ENCODE measurements around the gene PCDH1. TPM values are rescaled to one million over a fixed set of nuclear protein-coding genes. Genes with fewer than 3 reads are reported as not detected.

The PCDH1 gene
- total RNA-seq, 1 experiment from 2014 or later = 0.45 TPM

DNA sequence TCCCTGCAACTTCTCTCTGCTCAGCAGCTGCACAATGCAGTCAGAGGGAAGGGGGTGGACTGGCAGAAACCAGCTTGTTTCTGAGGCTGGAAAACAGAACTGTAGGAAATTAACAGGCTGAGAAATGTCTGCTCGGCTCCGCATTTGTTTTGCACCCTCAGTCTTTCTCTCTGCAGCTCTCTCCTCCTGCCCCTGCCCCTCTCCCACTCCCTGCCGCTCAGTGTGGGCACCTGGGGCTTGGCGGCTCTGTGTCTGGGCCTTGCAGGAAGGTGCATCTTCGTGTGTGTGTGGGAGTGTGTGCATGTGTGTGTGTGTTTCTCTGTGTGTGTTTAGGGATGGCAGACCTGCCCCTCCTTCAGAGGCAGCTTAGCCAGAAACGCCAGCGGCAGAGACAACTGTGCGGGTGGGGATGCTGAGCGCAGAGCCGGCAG is 53.0 kb downstream of the PCDH1 start:
- H3K36me3 ChIP-seq (ENCODE audit: insufficient read depth, low read length, poor library complexity, severe bottlenecking) = no peaks in the 10 kb centered on the region
- H3K27me3 ChIP-seq (replicated peaks; ENCODE audit: insufficient read depth, low read depth, low read length, poor library complexity) = no peaks in the 10 kb centered on the region
- no peak for TF ChIP-seq EZH2 (IDR thresholded peaks at IDR 0.05; ENCODE audit: borderline replicate concordance, low read depth, low read length, poor library complexity, severe bottlenecking)
- TF ChIP-seq, protein P1, sequence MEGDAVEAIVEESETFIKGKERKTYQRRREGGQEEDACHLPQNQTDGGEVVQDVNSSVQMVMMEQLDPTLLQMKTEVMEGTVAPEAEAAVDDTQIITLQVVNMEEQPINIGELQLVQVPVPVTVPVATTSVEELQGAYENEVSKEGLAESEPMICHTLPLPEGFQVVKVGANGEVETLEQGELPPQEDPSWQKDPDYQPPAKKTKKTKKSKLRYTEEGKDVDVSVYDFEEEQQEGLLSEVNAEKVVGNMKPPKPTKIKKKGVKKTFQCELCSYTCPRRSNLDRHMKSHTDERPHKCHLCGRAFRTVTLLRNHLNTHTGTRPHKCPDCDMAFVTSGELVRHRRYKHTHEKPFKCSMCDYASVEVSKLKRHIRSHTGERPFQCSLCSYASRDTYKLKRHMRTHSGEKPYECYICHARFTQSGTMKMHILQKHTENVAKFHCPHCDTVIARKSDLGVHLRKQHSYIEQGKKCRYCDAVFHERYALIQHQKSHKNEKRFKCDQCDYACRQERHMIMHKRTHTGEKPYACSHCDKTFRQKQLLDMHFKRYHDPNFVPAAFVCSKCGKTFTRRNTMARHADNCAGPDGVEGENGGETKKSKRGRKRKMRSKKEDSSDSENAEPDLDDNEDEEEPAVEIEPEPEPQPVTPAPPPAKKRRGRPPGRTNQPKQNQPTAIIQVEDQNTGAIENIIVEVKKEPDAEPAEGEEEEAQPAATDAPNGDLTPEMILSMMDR (conservative IDR thresholded peaks at IDR 0.05; ENCODE audit: low read depth, low read length) = no peak
- no peaks in the 10 kb centered on the region for H3K9me3 ChIP-seq (ENCODE audit: low read depth, low read length, poor library complexity, severe bottlenecking)
- ChIA-PET POLR2A (ENCODE audit: low non-redundant PET) (no interaction called here), CTCF (interaction anchor here (0.6 kb wide), 1 partner anchor 151 kb away, joined by 3 read pairs; no protein-coding TSS in a partner anchor)
- H3K27ac ChIP-seq (ENCODE audit: low read depth, low read length, poor library complexity, severe bottlenecking) = no peak overlapping the region
- H3K4me1 ChIP-seq (ENCODE audit: insufficient read depth, low read length, poor library complexity, severe bottlenecking) = peaks cover 13% of the 10 kb centered on the region
- DNase-seq (ENCODE audit: low spot score) = no peak
- no peak overlapping the region for H3K4me3 ChIP-seq (ENCODE audit: low read depth, low read length, poor library complexity, severe bottlenecking)
- intact Hi-C loops (cut with micrococcal nuclease; ENCODE audit: unreplicated experiment) = no loop called here
- no TSS peak for BruUV-seq (replicated peaks)

DNA sequence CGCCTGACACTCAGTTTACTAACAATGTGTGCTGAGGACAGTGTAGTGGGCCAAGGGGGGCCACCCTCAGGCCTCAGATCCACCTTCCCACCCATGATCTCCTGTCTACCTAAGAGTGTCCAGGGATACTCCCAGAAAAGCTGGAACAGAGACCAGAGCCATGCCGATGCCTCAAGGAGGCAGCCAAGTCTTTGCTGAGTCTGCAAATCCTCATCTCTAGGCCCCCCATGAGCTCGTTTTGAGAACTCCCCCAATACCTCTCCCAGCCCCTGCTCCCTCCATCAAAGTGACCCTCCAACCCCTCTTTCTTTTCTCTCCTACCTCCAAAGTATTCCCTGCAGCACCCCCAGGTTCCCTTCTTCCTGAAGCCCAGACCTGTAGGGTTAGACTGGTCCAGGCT is 53.5 kb downstream of the PCDH1 start:
- TF ChIP-seq EZH2 (IDR thresholded peaks at IDR 0.05; ENCODE audit: borderline replicate concordance, low read depth, low read length, poor library complexity, severe bottlenecking) = no peak
- TF ChIP-seq, protein P1 (conservative IDR thresholded peaks at IDR 0.05; ENCODE audit: low read depth, low read length) = no peak
- ChIA-PET POLR2A (ENCODE audit: low non-redundant PET) (no interaction called here), CTCF (interaction anchor here (0.6 kb wide), 1 partner anchor 151 kb away, joined by 3 read pairs; no protein-coding TSS in a partner anchor)
- Histone ChIP-seq H3K4me3 (ENCODE audit: low read depth, low read length, poor library complexity, severe bottlenecking) (no peak overlapping the region), H3K27ac (ENCODE audit: low read depth, low read length, poor library complexity, severe bottlenecking) (no peak overlapping the region), H3K27me3 (replicated peaks; ENCODE audit: insufficient read depth, low read depth, low read length, poor library complexity) (no peaks in the 10 kb centered on the region), H3K36me3 (ENCODE audit: insufficient read depth, low read length, poor library complexity, severe bottlenecking) (no peaks in the 10 kb centered on the region), H3K4me1 (ENCODE audit: insufficient read depth, low read length, poor library complexity, severe bottlenecking) (peaks cover 13% of the 10 kb centered on the region), H3K9me3 (ENCODE audit: low read depth, low read length, poor library complexity, severe bottlenecking) (no peaks in the 10 kb centered on the region)
- DNase-seq (ENCODE audit: low spot score) = no peak
- BruUV-seq (replicated peaks) = no TSS peak
- intact Hi-C loops (cut with micrococcal nuclease; ENCODE audit: unreplicated experiment) = no loop called here

- no peak overlapping the region for H3K27ac ChIP-seq (ENCODE audit: low read depth, low read length, poor library complexity, severe bottlenecking)
- DNase-seq (ENCODE audit: low spot score) = no peak
- BruUV-seq (replicated peaks) = no TSS peak
- intact Hi-C loops (cut with micrococcal nuclease; ENCODE audit: unreplicated experiment) = no loop called here
- H3K9me3 ChIP-seq (ENCODE audit: low read depth, low read length, poor library complexity, severe bottlenecking) = no peaks in the 10 kb centered on the region
- H3K27me3 ChIP-seq (replicated peaks; ENCODE audit: insufficient read depth, low read depth, low read length, poor library complexity) = no peaks in the 10 kb centered on the region
- peaks cover 13% of the 10 kb centered on the region for H3K4me1 ChIP-seq (ENCODE audit: insufficient read depth, low read length, poor library complexity, severe bottlenecking)
- H3K36me3 ChIP-seq (ENCODE audit: insufficient read depth, low read length, poor library complexity, severe bottlenecking) = no peaks in the 10 kb centered on the region
- CTCF ChIA-PET = interaction anchor here (0.7 kb wide), 1 partner anchor 9 kb away, joined by 3 read pairs; no protein-coding TSS in a partner anchor
- POLR2A ChIA-PET (ENCODE audit: low non-redundant PET) = no interaction called here
- no peak overlapping the region for H3K4me3 ChIP-seq (ENCODE audit: low read depth, low read length, poor library complexity, severe bottlenecking)
- no peak for TF ChIP-seq EZH2 (IDR thresholded peaks at IDR 0.05; ENCODE audit: borderline replicate concordance, low read depth, low read length, poor library complexity, severe bottlenecking)
- TF ChIP-seq, protein P1 (conservative IDR thresholded peaks at IDR 0.05; ENCODE audit: low read depth, low read length) = no peak
Measured at GRCh38 chr5:141823056-141823455, 55.2 kb downstream of the PCDH1 start.

All from A673 (cell line).